ENCODE data around the gene FTSJ1.
"Not testable (repeated sequence)": the region's sequence is repeated elsewhere in the genome, so short reads cannot be mapped to it uniquely, and the experiment has no call there.

Gene FTSJ1

DNA sequence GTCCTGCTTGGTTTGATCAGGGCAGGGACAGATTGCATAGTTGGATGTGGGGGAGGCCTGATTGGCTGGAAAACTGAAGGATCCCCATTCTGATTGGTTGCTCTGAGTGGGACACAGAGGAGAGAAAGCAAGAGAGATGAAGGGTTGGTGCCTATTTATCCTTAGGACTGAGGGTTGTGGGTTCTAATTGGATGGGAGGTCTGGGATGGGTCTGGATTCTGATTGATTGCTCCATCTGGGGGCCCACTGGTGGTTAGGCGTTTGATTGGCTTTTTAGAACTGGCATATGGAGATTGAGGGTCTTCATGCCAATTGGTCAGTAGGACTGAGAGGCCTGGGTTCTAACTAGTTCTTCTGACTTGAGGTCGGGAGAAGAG is 45.0 kb downstream of the FTSJ1 start:
- H3K27me3 ChIP-seq (replicated peaks in 2 of 5; ENCODE audit: control insufficient read depth in 4 of 5, insufficient read depth in 5 of 5, low read length in 4 of 5), result no peaks in the 10 kb centered on the region
- H3K4me3 ChIP-seq (ENCODE audit: control insufficient read depth in 1 of 7, extremely low read depth in 1 of 7, insufficient read depth in 4 of 7, low read depth in 2 of 7, low read length in 6 of 7), result peak overlapping the region in 6 of 7 experiments; percentile 16 to 85 (median 78)
- H3K9me3 ChIP-seq (ENCODE audit: control extremely low read depth in 1 of 5, control insufficient read depth in 4 of 5, insufficient read depth in 2 of 5, low read depth in 1 of 5, low read length in 4 of 5), result no peaks in the 10 kb centered on the region
- 69% methylated on average over 2 of the region's 2 CpGs for WGBS (ENCODE audit: insufficient coverage)
- POLR2A ChIA-PET, result interaction anchor here (0.5 kb wide), 1 partner anchor 27 kb away, joined by 3 read pairs; no protein-coding TSS in a partner anchor
- H3K27ac ChIP-seq (ENCODE audit: insufficient read depth in 1 of 2, low read depth in 1 of 2, low read length in 2 of 2, poor library complexity in 1 of 2, severe bottlenecking in 2 of 2), result peak overlapping the region in 1 of 2 experiments; percentile 59
- DNase-seq, result no peak
- H3K36me3 ChIP-seq (ENCODE audit: control insufficient read depth in 4 of 4, insufficient read depth in 4 of 4, low read length in 3 of 4), result peaks cover 0 to 4% (median 1%) of the 10 kb centered on the region in 4 experiments
- H3K4me1 ChIP-seq (ENCODE audit: control extremely low read depth in 1 of 4, control insufficient read depth in 4 of 4, insufficient read depth in 4 of 4, low read length in 3 of 4), result peaks cover 5 to 35% (median 20%) of the 10 kb centered on the region in 4 experiments
- CTCF ChIA-PET, result no interaction called here

DNA sequence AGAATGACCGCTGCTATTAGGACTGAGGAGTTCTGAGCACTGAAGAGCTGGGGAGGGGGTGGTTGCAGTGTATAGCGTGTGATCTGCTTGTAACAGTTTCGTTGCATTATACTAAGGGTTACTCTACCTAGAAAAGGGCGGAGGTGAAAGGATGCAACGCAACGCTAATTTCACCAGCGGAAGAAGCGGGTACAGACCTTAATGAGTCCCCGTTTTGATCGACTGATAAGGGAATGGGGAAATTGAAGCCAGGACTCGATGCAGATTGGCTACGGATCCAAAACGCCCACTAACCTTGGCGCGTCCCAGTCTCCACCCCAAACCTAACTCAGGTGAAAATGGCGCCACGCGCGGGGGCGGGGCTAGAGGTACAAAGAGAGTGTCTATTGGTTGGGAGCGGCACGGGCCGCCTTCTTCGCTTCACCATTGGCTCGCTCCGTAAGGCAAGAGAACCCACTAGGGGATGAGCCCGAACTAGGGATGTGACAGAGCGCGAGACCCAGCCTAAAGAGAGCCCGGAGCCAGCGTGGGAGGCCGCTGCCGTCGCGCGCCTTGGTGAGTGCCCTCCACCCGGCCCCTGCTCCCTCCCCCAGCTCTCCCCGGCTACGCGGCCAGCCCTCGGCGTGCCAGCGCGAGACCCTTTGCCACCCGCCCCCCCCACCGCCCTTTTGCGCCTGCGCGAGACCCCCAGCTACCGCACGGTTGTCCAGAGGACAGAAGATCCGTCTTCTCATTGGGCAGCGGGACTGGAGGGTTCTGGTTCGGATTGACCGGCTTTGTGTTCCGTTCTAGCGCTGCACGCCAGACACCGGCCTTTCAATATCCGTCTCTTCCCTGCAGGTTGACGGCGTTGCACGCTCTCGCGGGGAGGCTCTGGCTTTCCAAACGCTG is 45.6 kb downstream of the FTSJ1 start, which contains the start of gene EBP:
Gene EBP, plus strand, starts transcription at position 456 of the 891 bp plus-strand sequence. CDS start 1,964 bp downstream, outside the sequence.
- Histone ChIP-seq H3K27ac (ENCODE audit: insufficient read depth in 1 of 2, low read depth in 1 of 2, low read length in 2 of 2, poor library complexity in 1 of 2, severe bottlenecking in 2 of 2) (peak within 1 kb of the TSS; percentile 55 to 80), H3K4me1 (ENCODE audit: control extremely low read depth in 1 of 4, control insufficient read depth in 4 of 4, insufficient read depth in 4 of 4, low read length in 3 of 4) (peaks cover 5 to 35% (median 20%) of the 10 kb centered on the region in 4 experiments), H3K27me3 (replicated peaks in 2 of 5; ENCODE audit: control insufficient read depth in 4 of 5, insufficient read depth in 5 of 5, low read length in 4 of 5) (no peaks in the 10 kb centered on the region), H3K4me3 (ENCODE audit: control insufficient read depth in 1 of 7, extremely low read depth in 1 of 7, insufficient read depth in 4 of 7, low read depth in 2 of 7, low read length in 6 of 7) (peak within 1 kb of the TSS; percentile 65 to 85 (median 80)), H3K36me3 (ENCODE audit: control insufficient read depth in 4 of 4, insufficient read depth in 4 of 4, low read length in 3 of 4) (peaks cover 0 to 11% (median 3%) of the 10 kb centered on the region in 4 experiments), H3K9me3 (ENCODE audit: control extremely low read depth in 1 of 5, control insufficient read depth in 4 of 5, insufficient read depth in 2 of 5, low read depth in 1 of 5, low read length in 4 of 5) (no peaks in the 10 kb centered on the region)
- ChIA-PET POLR2A (interaction anchor here (0.5 to 0.6 kb wide), 2 partner anchors 26 to 439 kb away, joined by 3 read pairs; no protein-coding TSS in a partner anchor), CTCF (no interaction called here)
- WGBS (ENCODE audit: insufficient coverage), result 44% methylated on average over 48 of the region's 66 CpGs
- DNase-seq, result peak; percentile 93 to 97 (median 96)

DNA sequence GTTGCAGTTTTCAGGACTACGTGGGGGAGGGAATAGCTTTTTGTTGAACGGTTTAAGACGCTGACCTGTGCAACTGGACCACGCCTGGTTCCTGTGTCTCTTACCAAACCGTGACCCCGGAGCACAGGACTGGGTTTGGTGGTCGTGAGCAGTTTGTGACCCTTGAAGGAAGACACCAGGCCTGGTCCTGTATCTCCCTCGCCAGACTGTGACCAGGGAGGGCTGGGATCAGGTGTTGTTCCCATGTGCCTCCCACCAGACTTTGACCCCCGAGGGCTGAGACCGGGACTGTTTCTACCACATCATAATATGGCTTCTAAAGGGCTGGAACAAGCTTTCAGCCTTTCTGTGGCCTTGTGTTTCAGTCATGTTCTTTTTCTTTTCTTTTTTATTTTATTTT is 46.3 kb downstream of the FTSJ1 start:
- Histone ChIP-seq H3K4me1 (ENCODE audit: control extremely low read depth in 1 of 4, control insufficient read depth in 4 of 4, insufficient read depth in 4 of 4, low read length in 3 of 4) (peaks cover 5 to 35% (median 20%) of the 10 kb centered on the region in 4 experiments), H3K4me3 (ENCODE audit: control insufficient read depth in 1 of 7, extremely low read depth in 1 of 7, insufficient read depth in 4 of 7, low read depth in 2 of 7, low read length in 6 of 7) (peak overlapping the region; percentile 65 to 85 (median 80)), H3K36me3 (ENCODE audit: control insufficient read depth in 4 of 4, insufficient read depth in 4 of 4, low read length in 3 of 4) (peaks cover 0 to 18% (median 8%) of the 10 kb centered on the region in 4 experiments), H3K27ac (ENCODE audit: insufficient read depth in 1 of 2, low read depth in 1 of 2, low read length in 2 of 2, poor library complexity in 1 of 2, severe bottlenecking in 2 of 2) (peak overlapping the region; percentile 55 to 80), H3K9me3 (ENCODE audit: control extremely low read depth in 1 of 5, control insufficient read depth in 4 of 5, insufficient read depth in 2 of 5, low read depth in 1 of 5, low read length in 4 of 5) (no peaks in the 10 kb centered on the region), H3K27me3 (replicated peaks in 2 of 5; ENCODE audit: control insufficient read depth in 4 of 5, insufficient read depth in 5 of 5, low read length in 4 of 5) (no peaks in the 10 kb centered on the region)
- no peak for DNase-seq
- 27% methylated on average over 8 of the region's 10 CpGs for WGBS (ENCODE audit: insufficient coverage)
- ChIA-PET POLR2A (interaction anchor here (0.6 kb wide), 1 partner anchor 439 kb away, joined by 3 read pairs; no protein-coding TSS in a partner anchor), CTCF (no interaction called here)

DNA sequence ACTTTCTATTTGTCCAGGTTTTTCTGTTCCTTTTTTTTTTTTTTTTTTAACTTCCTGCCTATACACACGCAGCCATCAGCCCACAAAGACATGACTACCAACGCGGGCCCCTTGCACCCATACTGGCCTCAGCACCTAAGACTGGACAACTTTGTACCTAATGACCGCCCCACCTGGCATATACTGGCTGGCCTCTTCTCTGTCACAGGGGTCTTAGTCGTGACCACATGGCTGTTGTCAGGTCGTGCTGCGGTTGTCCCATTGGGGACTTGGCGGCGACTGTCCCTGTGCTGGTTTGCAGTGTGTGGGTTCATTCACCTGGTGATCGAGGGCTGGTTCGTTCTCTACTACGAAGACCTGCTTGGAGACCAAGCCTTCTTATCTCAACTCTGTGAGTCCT is 47.7 kb downstream of the FTSJ1 start:
- H3K27me3 ChIP-seq (replicated peaks in 2 of 5; ENCODE audit: control insufficient read depth in 4 of 5, insufficient read depth in 5 of 5, low read length in 4 of 5), result no peaks in the 10 kb centered on the region
- H3K27ac ChIP-seq (ENCODE audit: insufficient read depth in 1 of 2, low read depth in 1 of 2, low read length in 2 of 2, poor library complexity in 1 of 2, severe bottlenecking in 2 of 2), result no peak overlapping the region
- CTCF ChIA-PET, result no interaction called here
- DNase-seq, result no peak
- no peaks in the 10 kb centered on the region for H3K9me3 ChIP-seq (ENCODE audit: control extremely low read depth in 1 of 5, control insufficient read depth in 4 of 5, insufficient read depth in 2 of 5, low read depth in 1 of 5, low read length in 4 of 5)
- peaks cover 0 to 27% (median 15%) of the 10 kb centered on the region in 4 experiments for H3K36me3 ChIP-seq (ENCODE audit: control insufficient read depth in 4 of 4, insufficient read depth in 4 of 4, low read length in 3 of 4)
- peak overlapping the region in 1 of 7 experiments; percentile 37 for H3K4me3 ChIP-seq (ENCODE audit: control insufficient read depth in 1 of 7, extremely low read depth in 1 of 7, insufficient read depth in 4 of 7, low read depth in 2 of 7, low read length in 6 of 7)
- 79% methylated on average over 9 of the region's 12 CpGs for WGBS (ENCODE audit: insufficient coverage)
- peaks cover 5 to 35% (median 20%) of the 10 kb centered on the region in 4 experiments for H3K4me1 ChIP-seq (ENCODE audit: control extremely low read depth in 1 of 4, control insufficient read depth in 4 of 4, insufficient read depth in 4 of 4, low read length in 3 of 4)
- POLR2A ChIA-PET, result no interaction called here

DNA sequence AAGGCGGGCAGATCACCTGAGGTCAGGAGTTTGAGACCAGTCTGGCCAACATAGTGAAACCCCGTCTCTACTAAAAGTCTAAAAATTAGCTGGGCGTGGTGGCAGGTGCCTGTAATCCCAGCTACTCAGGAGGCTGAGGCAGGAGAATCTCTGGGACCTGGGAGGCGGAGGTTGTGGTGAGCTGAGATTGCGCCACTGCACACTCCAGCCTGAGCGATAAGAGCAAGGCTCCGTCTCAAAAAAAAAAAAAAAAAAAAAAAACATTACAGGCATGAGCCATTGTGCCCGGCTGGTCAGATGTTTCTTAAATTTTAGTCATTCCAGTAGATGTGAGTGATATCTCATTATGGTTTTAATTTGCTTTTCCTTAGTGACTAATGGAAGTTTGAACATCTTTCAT is 49.9 kb downstream of the FTSJ1 start:
- Histone ChIP-seq H3K36me3 (ENCODE audit: control insufficient read depth in 4 of 4, insufficient read depth in 4 of 4, low read length in 3 of 4) (peaks cover 0 to 32% (median 16%) of the 10 kb centered on the region in 4 experiments), H3K4me1 (ENCODE audit: control extremely low read depth in 1 of 4, control insufficient read depth in 4 of 4, insufficient read depth in 4 of 4, low read length in 3 of 4) (peaks cover 4 to 21% (median 13%) of the 10 kb centered on the region in 4 experiments)
- DNase-seq; H3K4me3 ChIP-seq (ENCODE audit: control insufficient read depth in 1 of 7, extremely low read depth in 1 of 7, insufficient read depth in 4 of 7, low read depth in 2 of 7, low read length in 6 of 7); POLR2A ChIA-PET; H3K27me3 ChIP-seq (replicated peaks in 2 of 5; ENCODE audit: control insufficient read depth in 4 of 5, insufficient read depth in 5 of 5, low read length in 4 of 5); CTCF ChIA-PET; H3K27ac ChIP-seq (ENCODE audit: insufficient read depth in 1 of 2, low read depth in 1 of 2, low read length in 2 of 2, poor library complexity in 1 of 2, severe bottlenecking in 2 of 2); H3K9me3 ChIP-seq (ENCODE audit: control extremely low read depth in 1 of 5, control insufficient read depth in 4 of 5, insufficient read depth in 2 of 5, low read depth in 1 of 5, low read length in 4 of 5): not testable (repeated sequence)
- 89% methylated on average over 5 of the region's 8 CpGs for WGBS (ENCODE audit: insufficient coverage)

DNA sequence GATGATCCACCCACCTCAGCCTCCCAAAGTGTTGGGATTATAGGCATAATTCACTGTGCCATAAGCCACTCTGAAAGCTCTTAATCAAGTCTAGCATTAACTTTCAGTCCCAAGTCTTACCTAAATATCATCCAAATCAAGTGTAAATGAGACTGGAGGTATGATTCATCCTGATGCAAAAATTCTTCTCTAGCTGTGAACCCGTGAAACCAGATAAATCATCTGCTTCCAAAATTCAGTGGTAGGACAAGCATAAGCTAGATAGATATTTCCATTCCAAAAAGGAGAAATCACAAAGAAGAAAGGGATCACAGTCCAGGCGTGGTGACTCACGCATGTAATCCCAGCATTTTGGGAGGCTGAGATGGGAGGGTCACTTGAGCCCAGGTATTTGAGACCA is 54.7 kb downstream of the FTSJ1 start:
- Histone ChIP-seq H3K27me3 (replicated peaks in 2 of 5; ENCODE audit: control insufficient read depth in 4 of 5, insufficient read depth in 5 of 5, low read length in 4 of 5) (no peaks in the 10 kb centered on the region), H3K4me3 (ENCODE audit: control insufficient read depth in 1 of 7, extremely low read depth in 1 of 7, insufficient read depth in 4 of 7, low read depth in 2 of 7, low read length in 6 of 7) (no peak overlapping the region), H3K9me3 (ENCODE audit: control extremely low read depth in 1 of 5, control insufficient read depth in 4 of 5, insufficient read depth in 2 of 5, low read depth in 1 of 5, low read length in 4 of 5) (no peaks in the 10 kb centered on the region), H3K36me3 (ENCODE audit: control insufficient read depth in 4 of 4, insufficient read depth in 4 of 4, low read length in 3 of 4) (peaks cover 0 to 28% (median 15%) of the 10 kb centered on the region in 4 experiments), H3K4me1 (ENCODE audit: control extremely low read depth in 1 of 4, control insufficient read depth in 4 of 4, insufficient read depth in 4 of 4, low read length in 3 of 4) (no peaks in the 10 kb centered on the region), H3K27ac (ENCODE audit: insufficient read depth in 1 of 2, low read depth in 1 of 2, low read length in 2 of 2, poor library complexity in 1 of 2, severe bottlenecking in 2 of 2) (no peak overlapping the region)
- ChIA-PET POLR2A (no interaction called here), CTCF (interaction anchor here (0.8 kb wide), 1 partner anchor 61 kb away, joined by 3 read pairs; no protein-coding TSS in a partner anchor)
- no peak for DNase-seq
- no CpG with 5 or more reads among the region's 3 CpGs for WGBS (ENCODE audit: insufficient coverage)

All from common myeloid progenitor, CD34-positive (primary cell).